HG03280 (cell line): Measurements from ENCODE around the gene BEX4.
A peak's percentile ranks its signal among the peaks of the same experiment; 100 is the strongest.

Experiments
- ATAC-seq: cut with Tn5 transposase; IDR thresholded peaks from one replicate; pipeline ENCODE4 v1.9.1; 2021; ENCODE audit warnings: mild to moderate bottlenecking, moderate library complexity; ENCODE audit not compliant: unreplicated experiment

Gene BEX4

DNA sequence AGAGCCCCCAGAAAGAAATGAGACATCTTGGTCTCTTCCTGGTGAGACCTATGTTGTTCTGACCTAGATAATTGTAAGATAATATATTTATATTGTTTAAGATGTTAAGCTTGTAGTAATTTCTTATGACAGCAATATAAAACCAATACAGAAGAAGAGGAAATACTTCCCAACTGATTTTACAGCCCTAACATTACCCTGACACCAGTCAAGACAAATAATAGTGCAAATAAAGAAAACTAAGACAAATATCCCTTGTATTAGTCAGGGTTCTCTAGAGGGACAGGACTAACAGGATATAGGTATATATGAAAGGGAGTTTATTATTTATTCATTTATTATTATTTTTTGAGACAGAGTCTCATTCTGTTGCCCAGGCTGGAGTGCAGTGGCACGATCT, 21.4 kb downstream of the BEX4 start:
- ATAC-seq: no peak

GRCh38 chrX:103240155-103240554, 25.2 kb downstream of the BEX4 start:
- ATAC-seq: no peak

- no peak for ATAC-seq
Observed at GRCh38 chrX:103248553-103248952, 33.6 kb downstream of the BEX4 start.

DNA sequence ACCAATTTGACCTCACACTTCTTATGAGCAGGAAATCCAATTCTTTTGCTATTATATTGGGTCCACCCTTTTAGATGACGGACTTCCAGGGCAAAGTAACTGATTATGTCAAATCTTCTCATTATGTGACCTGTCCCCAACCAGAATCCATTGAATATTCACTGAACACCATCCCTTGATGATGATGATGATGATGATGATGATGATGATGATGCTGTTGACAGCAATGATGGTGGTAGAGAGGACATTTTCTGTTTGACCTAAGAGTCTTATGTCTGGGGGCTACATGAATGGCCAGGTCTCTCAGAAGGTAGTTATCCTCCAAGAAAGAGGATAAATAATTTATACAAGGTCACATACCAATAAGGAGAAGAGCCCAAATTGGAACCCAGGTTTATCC, 34.9 kb downstream of the BEX4 start:
- no peak for ATAC-seq

- ATAC-seq: no peak
Observed at GRCh38 chrX:103250977-103251376, 36.1 kb downstream of the BEX4 start.

GRCh38 chrX:103253608-103254007, 38.7 kb downstream of the BEX4 start:
- no peak for ATAC-seq

DNA sequence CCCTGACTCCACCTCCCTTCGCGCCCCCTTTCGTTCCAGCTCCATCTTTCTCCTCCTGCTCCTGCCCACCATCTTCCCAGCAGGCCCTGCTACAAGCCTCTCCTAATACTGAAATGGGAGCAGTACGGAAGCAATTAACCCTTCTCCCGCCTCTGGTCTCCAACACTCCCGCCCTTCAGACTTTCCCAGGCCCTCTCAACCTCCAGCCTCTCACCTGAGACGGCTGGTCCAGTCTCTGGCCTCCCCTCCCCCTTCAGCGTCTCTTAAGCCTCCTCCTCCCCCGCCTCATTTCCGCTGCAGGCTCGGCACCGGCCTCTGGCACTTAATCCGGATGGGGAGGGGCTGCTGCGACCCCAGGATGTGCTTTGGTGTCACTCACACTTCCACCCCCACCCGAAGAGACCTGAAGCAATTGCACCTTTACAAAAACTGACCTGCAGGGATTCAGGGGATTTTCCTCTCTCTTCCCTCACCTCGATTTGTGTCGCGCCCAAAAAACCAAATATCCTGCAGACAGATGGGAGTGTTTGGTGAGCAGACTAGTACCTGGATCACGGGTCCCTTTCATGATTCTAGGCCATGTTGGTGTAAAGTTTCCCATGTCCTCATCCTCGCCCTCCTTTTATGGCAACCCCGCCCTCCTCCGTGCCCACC, 39.4 kb downstream of the BEX4 start:
- peak; percentile 52 for ATAC-seq

DNA sequence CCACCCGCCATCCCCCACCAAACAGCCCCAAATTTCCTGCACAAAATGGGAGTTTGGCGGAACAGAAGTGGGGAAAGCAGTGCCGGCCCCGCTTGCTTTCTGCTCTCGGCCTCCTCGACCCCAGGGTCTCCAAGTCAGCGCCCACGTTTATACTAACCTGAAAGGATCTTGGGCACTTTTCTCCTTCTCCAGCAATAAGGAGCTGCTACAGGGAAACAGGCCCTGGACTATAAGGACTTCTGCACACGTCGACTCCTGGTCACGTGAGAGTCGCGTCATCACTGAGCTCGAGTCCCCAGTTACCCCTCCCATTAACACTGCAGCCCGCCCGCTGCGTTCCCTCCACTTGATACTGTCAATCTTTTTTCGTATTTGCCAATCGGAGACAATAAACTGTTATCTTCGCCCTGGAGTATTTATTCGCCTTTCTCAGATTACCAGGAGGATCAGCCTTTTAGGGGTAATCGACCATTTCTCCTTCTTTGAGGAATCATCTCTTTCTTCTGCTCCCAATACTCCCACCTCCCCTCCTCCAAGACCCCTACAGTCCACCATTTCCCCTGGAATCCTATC, 40.1 kb downstream of the BEX4 start, which contains the start of gene TCEAL8:
TSS of gene TCEAL8 (minus strand) at position 235 of the 573 bp plus-strand sequence. CDS start 1,176 bp downstream, outside the sequence.
- ATAC-seq: peak; percentile 99

DNA sequence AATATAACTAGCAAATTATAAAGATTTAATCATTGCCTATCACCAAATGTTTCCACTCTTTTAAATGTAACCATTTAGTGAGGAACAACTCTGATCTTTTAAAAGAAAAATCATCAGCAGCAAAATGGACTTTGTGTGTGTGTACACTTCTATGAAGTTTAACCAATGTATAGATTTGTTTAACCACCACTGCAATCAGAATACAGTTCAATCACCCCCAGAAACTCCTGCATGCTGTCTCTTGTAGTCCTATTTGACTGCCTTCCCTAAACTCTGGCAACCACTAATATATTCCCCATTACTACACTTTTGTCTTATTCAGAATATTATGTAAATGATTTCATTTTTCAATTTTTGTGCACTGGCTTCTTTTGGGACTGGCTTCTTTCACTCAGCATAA, 41.7 kb downstream of the BEX4 start:
- no peak for ATAC-seq

GRCh38 chrX:103258275-103258674, 43.4 kb downstream of the BEX4 start:
- no peak for ATAC-seq
